Body of pancreas (tissue), 4 donors: ENCODE results near the gene PRPF40A. TPM values are rescaled to one million over a fixed set of nuclear protein-coding genes. Genes with fewer than 3 reads are reported as not detected.
A peak's percentile ranks its signal among the peaks of the same experiment; 100 is the strongest.

Experiments
- ATAC-seq: fragments of 150-250 bp; one replicate; pipeline ENCODE4 v1.9.1; 2016
- DNase-seq, 4 donors: peaks; one replicate each; pipeline ENCODE4 v3.0.0-alpha.2; 2019
- H3K27ac ChIP-seq, 4 donors: fragments of 200-600 bp; sonication (generic); 1 replicate in 3 of 4; 2 replicates in 1 of 4; pipeline versions ENCODE4 v1.5.1 to v1.6.1; 2016 to 2019; ENCODE audit warnings: mild to moderate bottlenecking in 1 of 4, mixed read lengths in 1 of 4, moderate library complexity in 1 of 4
- H3K27me3 ChIP-seq, 2 donors: fragments of 200-600 bp; sonication (generic); one replicate each; pipeline ENCODE4 v1.6.0; 2016; ENCODE audit warnings: mild to moderate bottlenecking in 1 of 2
- H3K36me3 ChIP-seq, 2 donors: fragments of 200-600 bp; sonication (generic); replicated peaks in 1 of 2; 2 replicates each; pipeline ENCODE4 v1.5.1; 2016; ENCODE audit warnings: low read depth in 2 of 2; ENCODE audit not compliant: insufficient read depth in 1 of 2
- H3K4me1 ChIP-seq: fragments of 200-600 bp; sonication (generic); one replicate; pipeline ENCODE4 v1.6.0; 2016
- H3K4me3 ChIP-seq, 2 donors: fragments of 200-600 bp; sonication (generic); 1 replicate in 1 of 2; 2 replicates in 1 of 2; pipeline ENCODE4 v1.5.1; 2016 to 2019
- H3K9me3 ChIP-seq, 3 donors: fragments of 200-600 bp; sonication (generic); 1 replicate in 2 of 3; 2 replicates in 1 of 3; pipeline ENCODE4 v1.5.1; 2016
- CTCF ChIP-seq, 7 experiments: fragments of 450-650 bp in 4 of 7; fragments of 200-600 bp in 3 of 7; sonication (generic) in 3 of 7; IDR thresholded peaks; one replicate each; pipeline ENCODE4 v1.5.1; 2016 to 2019; ENCODE audit warnings: antibody characterized with exemption in 7 of 7
- POLR2A ChIP-seq, 3 donors: fragments of 450-650 bp; IDR thresholded peaks; one replicate each; pipeline ENCODE4 v1.6.1; 2016; ENCODE audit warnings: antibody characterized with exemption in 3 of 3, mild to moderate bottlenecking in 2 of 3
- WGBS, 2 donors: methylation state at CpG; one replicate each; pipeline ENCODE4 v1.1.5; 2017; 5-methylcytosine and 5-hydroxymethylcytosine counted together
- intact Hi-C: fragments of 100-400 bp; cut with DNase I; formaldehyde crosslinking; loops from one replicate; pipeline ENCODE4 v1.15.1; 2023
- total RNA-seq, 2 donors: library from RNA; depleted of rRNA; stranded (reverse); fragments of >200 nt; gene quantifications; one replicate each; pipeline ENCODE4 v1.1.0, GENCODE V29; 2016

The PRPF40A gene
- total RNA-seq, 2 donors from 2014 or later = 38.9 to 52.7 TPM

DNA sequence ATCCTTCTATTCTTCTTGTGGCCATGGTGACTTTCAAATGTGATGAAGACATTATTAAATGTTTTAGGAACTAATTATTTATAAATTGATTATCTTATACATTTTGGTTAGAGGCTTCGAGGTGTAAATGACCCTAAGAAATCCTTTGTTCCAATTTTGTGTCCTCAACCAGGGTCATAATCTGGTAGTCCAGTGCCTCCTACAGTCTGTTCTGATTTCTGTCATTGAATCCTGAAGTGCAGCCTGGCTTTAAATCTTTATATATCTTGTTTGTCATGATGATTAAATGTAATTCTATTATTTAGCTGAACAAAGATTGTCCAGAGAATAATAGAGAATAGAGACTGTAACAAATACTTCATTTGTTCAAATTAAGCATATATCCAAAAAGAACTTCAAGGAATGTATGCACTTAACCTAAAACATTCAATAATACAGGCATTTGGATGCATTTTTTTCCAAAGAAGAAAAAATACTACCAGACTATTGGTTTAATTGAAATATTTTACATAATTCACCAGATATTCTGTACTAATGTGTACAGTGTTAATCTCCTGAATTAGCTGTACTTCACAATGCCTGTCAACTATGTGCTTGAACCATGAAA is 89.8 kb downstream of the PRPF40A start:
- 0 to 2% methylated on average over 1 of the region's 1 CpG for WGBS, 2 donors
- intact Hi-C loops = no loop called here
- Histone ChIP-seq H3K27ac (no peak overlapping the region), H3K4me3 (no peak overlapping the region), H3K9me3 (no peaks in the 10 kb centered on the region), H3K27me3 (no peaks in the 10 kb centered on the region), H3K4me1 (no peaks in the 10 kb centered on the region), H3K36me3 (no peaks in the 10 kb centered on the region)
- DNase-seq = no peak
- TF ChIP-seq CTCF (IDR thresholded peaks at IDR 0.05) = peak in 6 of 7 experiments; percentile 28 to 68 (median 65)
- TF ChIP-seq POLR2A (IDR thresholded peaks at IDR 0.05) = no peak
- no peak for ATAC-seq

DNA sequence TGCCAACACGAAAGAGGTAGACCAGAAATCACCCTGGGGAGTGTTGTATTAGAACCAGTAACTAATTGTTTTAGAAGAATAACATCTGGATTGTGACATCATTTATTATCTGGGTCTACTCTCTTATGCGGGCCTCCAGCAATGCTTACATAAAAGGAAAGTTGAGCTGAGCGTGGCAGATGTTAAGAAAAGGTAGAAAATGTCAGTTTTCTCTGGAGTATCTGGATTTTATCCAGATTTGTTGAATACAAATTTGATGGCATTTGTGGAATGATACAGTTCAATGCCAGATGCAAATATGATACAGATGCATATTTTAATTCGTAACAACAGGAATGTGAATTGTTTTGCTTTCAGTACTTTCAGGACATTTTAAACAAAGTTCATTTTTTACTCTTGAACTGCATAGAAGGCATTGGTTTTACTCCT is 90.3 kb downstream of the PRPF40A start:
- Histone ChIP-seq H3K9me3 (no peaks in the 10 kb centered on the region), H3K27me3 (no peaks in the 10 kb centered on the region), H3K27ac (no peak overlapping the region), H3K36me3 (no peaks in the 10 kb centered on the region), H3K4me1 (no peaks in the 10 kb centered on the region), H3K4me3 (no peak overlapping the region)
- 38 to 41% methylated on average over 4 of the region's 4 CpGs for WGBS, 2 donors
- no peak for DNase-seq
- intact Hi-C loops = no loop called here
- TF ChIP-seq CTCF (IDR thresholded peaks at IDR 0.05) (no peak), POLR2A (IDR thresholded peaks at IDR 0.05) (no peak)
- ATAC-seq = no peak

GRCh38 chr2:152624805-152625204 is 92.5 kb downstream of the PRPF40A start:
- intact Hi-C loops = no loop called here
- Histone ChIP-seq H3K27ac (no peak overlapping the region), H3K4me1 (no peaks in the 10 kb centered on the region), H3K9me3 (no peaks in the 10 kb centered on the region), H3K27me3 (no peaks in the 10 kb centered on the region), H3K4me3 (no peak overlapping the region), H3K36me3 (peaks cover 0 to 2% of the 10 kb centered on the region in 2 donors)
- no peak for DNase-seq
- no peak for TF ChIP-seq CTCF (IDR thresholded peaks at IDR 0.05)
- TF ChIP-seq POLR2A (IDR thresholded peaks at IDR 0.05) = no peak
- 88 to 94% methylated on average over 3 of the region's 3 CpGs for WGBS, 2 donors
- ATAC-seq = no peak

DNA sequence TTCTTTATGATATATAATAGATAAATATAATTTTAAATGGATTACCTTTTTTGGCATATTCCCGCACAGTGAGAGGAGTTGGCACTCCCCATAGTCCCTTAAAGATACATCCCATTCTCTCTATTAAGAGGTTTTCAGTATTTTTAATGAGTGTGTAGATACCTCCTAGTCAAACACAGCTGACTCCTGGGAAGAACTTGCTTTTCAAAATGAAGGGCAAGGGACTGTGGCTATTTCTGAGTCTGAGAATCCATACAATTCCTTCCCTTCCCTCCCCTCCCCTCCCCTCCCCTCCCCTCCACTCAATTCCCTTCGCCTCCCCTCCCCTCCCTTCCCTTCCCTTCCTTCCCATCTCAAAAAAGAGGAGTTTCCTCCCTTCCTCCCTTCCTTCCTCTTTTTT is 93.5 kb downstream of the PRPF40A start:
- 96 to 100% methylated on average over 1 of the region's 2 CpGs for WGBS, 2 donors
- TF ChIP-seq CTCF (IDR thresholded peaks at IDR 0.05) = no peak
- TF ChIP-seq POLR2A (IDR thresholded peaks at IDR 0.05) = no peak
- no peak for DNase-seq
- Histone ChIP-seq H3K4me1 (no peaks in the 10 kb centered on the region), H3K36me3 (peaks cover 0 to 4% of the 10 kb centered on the region in 2 donors), H3K27me3 (no peaks in the 10 kb centered on the region), H3K27ac (no peak overlapping the region), H3K4me3 (no peak overlapping the region), H3K9me3 (no peaks in the 10 kb centered on the region)
- intact Hi-C loops = no loop called here
- no peak for ATAC-seq

GRCh38 chr2:152623076-152623740 is 94.1 kb downstream of the PRPF40A start:
- Histone ChIP-seq H3K4me3 (no peak overlapping the region), H3K9me3 (no peaks in the 10 kb centered on the region), H3K27ac (no peak overlapping the region), H3K4me1 (no peaks in the 10 kb centered on the region), H3K27me3 (no peaks in the 10 kb centered on the region), H3K36me3 (peaks cover 0 to 5% of the 10 kb centered on the region in 2 donors)
- no peak for ATAC-seq
- DNase-seq = no peak
- 81 to 85% methylated on average over 11 to 13 of the region's 13 CpGs for WGBS, 2 donors
- TF ChIP-seq CTCF (IDR thresholded peaks at IDR 0.05) = no peak
- no peak for TF ChIP-seq POLR2A (IDR thresholded peaks at IDR 0.05)
- intact Hi-C loops = no loop called here
